Retinal pigment epithelial cell (primary cell): ENCODE data around the gene SFMBT1.

ENCODE experiments used
- DNase-seq: peaks from one replicate; pipeline ENCODE4 v3.0.0-alpha.2; 2010; ENCODE audit warnings: low read depth
- H3K4me3 ChIP-seq: 2 replicates; pipeline ENCODE4 v1.5.1; 2011; ENCODE audit warnings: mild to moderate bottlenecking, low read length, control low read depth, moderate library complexity
- CTCF ChIP-seq: conservative IDR thresholded peaks from 2 replicates; pipeline ENCODE4 v1.5.1; 2011; ENCODE audit warnings: low read depth, low read length, control low read depth, inconsistent platforms

SFMBT1 gene

GRCh38 chr3:52983828-52984227 lies 62.0 kb downstream of the SFMBT1 start:
- H3K4me3 ChIP-seq: no peak overlapping the region
- no peak for TF ChIP-seq CTCF
- DNase-seq: no peak

DNA sequence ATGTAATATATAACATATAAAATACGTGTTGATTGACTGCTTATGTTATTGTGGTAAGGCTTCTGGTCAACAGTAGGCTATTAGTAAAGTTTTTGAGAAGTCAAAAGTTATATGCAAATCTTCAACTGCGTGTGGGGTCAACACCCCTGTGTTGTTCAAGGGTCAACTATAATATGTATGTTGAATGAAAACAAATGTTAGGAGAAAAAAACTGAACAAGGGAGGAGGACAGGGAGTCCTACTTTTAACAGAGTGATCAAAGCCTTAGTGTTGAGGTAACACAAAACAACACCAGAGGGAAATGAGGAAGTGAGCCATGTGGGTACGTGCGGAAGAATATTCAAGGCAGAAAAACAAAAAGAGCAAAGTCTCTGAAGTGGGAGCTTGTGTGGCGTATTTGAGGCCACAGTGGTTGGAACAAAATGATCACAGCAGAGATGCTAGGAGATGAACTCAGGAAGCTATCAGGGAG lies 62.5 kb downstream of the SFMBT1 start:
- no peak overlapping the region for H3K4me3 ChIP-seq
- no peak for DNase-seq
- TF ChIP-seq CTCF: no peak

- no peak overlapping the region for H3K4me3 ChIP-seq
- DNase-seq: no peak
- no peak for TF ChIP-seq CTCF
Measured at GRCh38 chr3:52982839-52983238, 63.0 kb downstream of the SFMBT1 start.

GRCh38 chr3:52979190-52979983 lies 66.5 kb downstream of the SFMBT1 start:
- TF ChIP-seq CTCF: no peak
- no peak for DNase-seq
- no peak overlapping the region for H3K4me3 ChIP-seq

- no peak for TF ChIP-seq CTCF
- no peak for DNase-seq
- no peak overlapping the region for H3K4me3 ChIP-seq
Measured at GRCh38 chr3:52978109-52978754, 67.6 kb downstream of the SFMBT1 start.

GRCh38 chr3:52973806-52974205 lies 72.1 kb downstream of the SFMBT1 start:
- H3K4me3 ChIP-seq: no peak overlapping the region
- DNase-seq: no peak
- TF ChIP-seq CTCF: no peak

- no peak for TF ChIP-seq CTCF
- no peak for DNase-seq
- no peak overlapping the region for H3K4me3 ChIP-seq
Measured at GRCh38 chr3:52971895-52972294, 74.0 kb downstream of the SFMBT1 start.
